Transverse colon (tissue), 4 donors: ENCODE data around the gene CDH22. TPM values are rescaled to one million over a fixed set of nuclear protein-coding genes. Genes with fewer than 3 reads are reported as not detected.

Source experiments
- DNase-seq: peaks from one replicate; pipeline ENCODE4 v3.0.0-alpha.2; 2019
- H3K27ac ChIP-seq, 4 donors: fragments of 200-600 bp; sonication (generic); 2 replicates each; pipeline ENCODE4 v1.5.1; 2016 to 2018; ENCODE audit warnings: inconsistent platforms in 4 of 4
- H3K27me3 ChIP-seq: fragments of 200-600 bp; sonication (generic); 2 replicates; pipeline ENCODE4 v1.5.1; 2017; ENCODE audit warnings: inconsistent platforms
- H3K36me3 ChIP-seq, 4 donors: fragments of 200-600 bp; sonication (generic); 2 replicates each; pipeline ENCODE4 v1.5.1; 2017 to 2019; ENCODE audit warnings: inconsistent platforms in 4 of 4
- H3K4me1 ChIP-seq, 4 donors: fragments of 200-600 bp; sonication (generic); 2 replicates each; pipeline ENCODE4 v1.5.1; 2017 to 2020; ENCODE audit warnings: inconsistent platforms in 4 of 4
- H3K4me3 ChIP-seq, 4 donors: fragments of 200-600 bp; sonication (generic); 1 replicate in 1 of 4; 2 replicates in 3 of 4; pipeline versions ENCODE4 v1.5.1 to v1.6.1; 2017 to 2019; ENCODE audit warnings: inconsistent platforms in 4 of 4
- H3K9me3 ChIP-seq, 2 donors: fragments of 200-600 bp; sonication (generic); 2 replicates each; pipeline ENCODE4 v1.5.1; 2017 to 2019; ENCODE audit warnings: inconsistent platforms in 2 of 2
- CTCF ChIP-seq, 5 experiments: fragments of 200-600 bp in 3 of 5; fragments of 450-650 bp in 2 of 5; sonication (generic) in 3 of 5; IDR thresholded peaks; 1 replicate in 2 of 5; 2 replicates in 3 of 5; pipeline ENCODE4 v1.5.1; 2016 to 2017; ENCODE audit warnings: antibody characterized with exemption in 5 of 5, inconsistent platforms in 3 of 5, mild to moderate bottlenecking in 2 of 5, moderate library complexity in 1 of 5
- EP300 ChIP-seq: sonication (generic); formaldehyde crosslinking; IDR thresholded peaks from one replicate; pipeline ENCODE4 v1.6.1; 2017; ENCODE audit warnings: antibody characterized with exemption, low read depth
- POLR2A ChIP-seq: fragments of 450-650 bp; IDR thresholded peaks from one replicate; pipeline ENCODE4 v1.6.1; 2016; ENCODE audit warnings: antibody characterized with exemption, mild to moderate bottlenecking, moderate library complexity
- POLR2AphosphoS5 ChIP-seq, 3 donors: sonication (generic); formaldehyde crosslinking; IDR thresholded peaks; one replicate each; pipeline ENCODE4 v1.6.1; 2016; ENCODE audit warnings: antibody characterized with exemption in 3 of 3
- WGBS, 2 donors: methylation state at CpG; one replicate each; pipeline ENCODE4 v1.1.5; 2018; ENCODE audit warnings: low coverage in 1 of 2; 5-methylcytosine and 5-hydroxymethylcytosine counted together
- in situ Hi-C, 4 donors: fragments of 200-750 bp; cut with MboI; loops; one replicate each; pipeline versions ENCODE4 v1.15.0 to v1.15.1; 2017; ENCODE audit warnings: low sequenced_read_pairs in 3 of 4, low pct_ligation_motif_present in 1 of 4, low pct_unique_long_range_greater_than_20kb in 1 of 4
- intact Hi-C: fragments of 100-400 bp; cut with DNase I; formaldehyde crosslinking; loops from one replicate; pipeline ENCODE4 v1.15.1; 2023; ENCODE audit warnings: low total_unique reads
- total RNA-seq, 4 donors: library from RNA; depleted of rRNA; stranded (reverse); fragments of >200 nt; gene quantifications; one replicate each; pipeline ENCODE4 v1.1.0, GENCODE V29; 2016

The CDH22 gene
- total RNA-seq, 4 donors from 2014 or later = not detected

DNA sequence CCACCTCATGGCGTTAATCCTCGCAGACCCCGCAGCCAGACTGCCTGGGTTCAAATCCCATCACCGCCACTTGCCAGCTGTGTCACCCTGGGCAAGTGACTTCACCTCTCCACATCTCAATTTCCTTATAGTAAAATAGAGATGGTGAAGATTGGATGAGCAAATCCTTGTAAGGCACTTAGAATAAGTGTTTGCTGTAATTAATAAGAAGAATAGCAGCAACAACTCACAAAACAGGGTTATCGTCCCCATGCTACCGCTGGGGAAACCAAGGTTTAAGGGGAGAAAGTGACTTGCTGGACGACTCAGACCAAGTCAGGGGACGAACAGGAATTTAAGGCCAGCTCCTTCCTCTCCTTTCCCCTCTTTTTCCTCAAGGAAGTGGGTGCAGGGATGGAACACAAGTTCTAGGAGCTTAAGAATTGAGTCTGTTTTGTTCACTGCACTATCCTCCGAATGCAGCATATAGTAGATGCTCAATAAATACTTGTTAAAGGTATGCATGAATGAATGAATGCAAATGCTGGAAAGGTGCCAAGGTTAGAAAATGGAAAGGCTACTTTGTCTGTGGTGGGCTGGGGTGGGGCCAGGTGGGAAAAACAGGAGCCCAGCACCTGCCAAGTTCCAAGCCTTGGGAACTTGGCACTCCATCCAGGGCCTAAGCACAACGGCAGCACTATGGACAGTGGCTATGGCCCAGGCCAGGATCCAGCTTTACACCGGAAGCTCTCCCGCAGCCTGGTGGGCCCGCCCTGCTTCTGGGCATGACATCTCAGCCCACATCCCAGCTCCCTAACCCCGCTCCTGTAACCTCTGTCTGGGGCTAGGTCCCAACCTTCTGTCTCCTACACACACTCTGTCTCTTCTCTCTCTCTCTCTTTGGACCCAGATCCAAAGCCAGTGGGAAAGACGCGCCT, 4.9 kb upstream of the CDH22 start:
- in situ Hi-C loops = no loop called here
- Histone ChIP-seq H3K36me3 (no peaks in the 10 kb centered on the region), H3K27ac (no peak overlapping the region), H3K9me3 (no peaks in the 10 kb centered on the region), H3K4me3 (no peak overlapping the region), H3K4me1 (peaks cover 0 to 5% (median 2%) of the 10 kb centered on the region in 4 donors), H3K27me3 (peaks cover 100% of the 10 kb centered on the region)
- DNase-seq = no peak
- TF ChIP-seq CTCF (IDR thresholded peaks at IDR 0.05) (no peak), POLR2A (no peak), EP300 (no peak), POLR2AphosphoS5 (IDR thresholded peaks at IDR 0.05) (no peak)
- 43 to 63% methylated on average over 8 to 16 of the region's 16 CpGs for WGBS, 2 donors
- intact Hi-C loops = no loop called here

GRCh38 chr20:46312075-46312944, 4.0 kb upstream of the CDH22 start:
- TF ChIP-seq POLR2AphosphoS5 (IDR thresholded peaks at IDR 0.05) (no peak), EP300 (no peak), CTCF (IDR thresholded peaks at IDR 0.05) (no peak), POLR2A (no peak)
- Histone ChIP-seq H3K27ac (no peak overlapping the region), H3K36me3 (no peaks in the 10 kb centered on the region), H3K9me3 (no peaks in the 10 kb centered on the region), H3K4me3 (no peak overlapping the region), H3K4me1 (peaks cover 5 to 12% (median 9%) of the 10 kb centered on the region in 4 donors), H3K27me3 (peaks cover 100% of the 10 kb centered on the region)
- no peak for DNase-seq
- in situ Hi-C loops = no loop called here
- WGBS, 2 donors = 4 to 5% methylated on average over 15 to 31 of the region's 47 CpGs
- intact Hi-C loops = no loop called here

GRCh38 chr20:46311719-46312074, 3.4 kb upstream of the CDH22 start:
- WGBS, 2 donors = 16 to 32% methylated on average over 2 to 5 of the region's 5 CpGs

More at GRCh38 chr20:46311719-46312074, 3.4 kb upstream of the CDH22 start:
- H3K27me3 ChIP-seq = peaks cover 100% of the 10 kb centered on the region
- no peak for TF ChIP-seq EP300
- no peak for TF ChIP-seq POLR2AphosphoS5 (IDR thresholded peaks at IDR 0.05)
- TF ChIP-seq POLR2A = no peak
- no peak for TF ChIP-seq CTCF (IDR thresholded peaks at IDR 0.05)
- no peaks in the 10 kb centered on the region for H3K36me3 ChIP-seq
- H3K4me1 ChIP-seq = peaks cover 7 to 15% (median 12%) of the 10 kb centered on the region in 4 donors
- no peaks in the 10 kb centered on the region for H3K9me3 ChIP-seq
- intact Hi-C loops (no loop called here), in situ Hi-C loops (no loop called here)
- DNase-seq = no peak
- H3K4me3 ChIP-seq = no peak overlapping the region
- no peak overlapping the region for H3K27ac ChIP-seq
